Measurements from ENCODE around the gene TPSB2.
"Not testable (repeated sequence)": the region's sequence is repeated elsewhere in the genome, so short reads cannot be mapped to it uniquely, and the experiment has no call there.

Gene TPSB2

DNA sequence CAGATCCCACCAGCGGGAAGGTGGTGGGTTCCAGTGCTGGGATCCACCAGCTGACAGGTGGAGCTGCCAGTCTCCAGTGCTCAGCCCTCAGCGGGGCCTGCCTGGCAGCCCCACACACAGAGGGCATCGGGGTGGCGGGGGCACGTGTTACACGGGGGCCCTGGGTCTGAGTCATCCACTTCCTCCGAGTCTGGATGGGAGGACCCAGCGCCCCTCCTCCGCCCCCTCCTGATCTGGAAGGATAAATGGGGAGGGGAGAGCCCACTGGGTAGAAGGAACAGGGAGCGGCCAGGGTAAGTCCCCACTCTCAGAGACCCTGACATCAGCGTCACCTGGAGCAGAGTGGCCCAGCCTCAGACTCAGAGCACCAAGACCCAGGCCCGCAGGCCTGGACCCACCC is 10.5 kb upstream of the TPSB2 start, which contains the start of gene TPSAB1:
Gene TPSAB1, plus strand, starts transcription at position 270 of the 400 bp plus-strand sequence. CDS start 234 bp downstream, outside the sequence.
- DNase-seq, result not testable (repeated sequence)

DNA sequence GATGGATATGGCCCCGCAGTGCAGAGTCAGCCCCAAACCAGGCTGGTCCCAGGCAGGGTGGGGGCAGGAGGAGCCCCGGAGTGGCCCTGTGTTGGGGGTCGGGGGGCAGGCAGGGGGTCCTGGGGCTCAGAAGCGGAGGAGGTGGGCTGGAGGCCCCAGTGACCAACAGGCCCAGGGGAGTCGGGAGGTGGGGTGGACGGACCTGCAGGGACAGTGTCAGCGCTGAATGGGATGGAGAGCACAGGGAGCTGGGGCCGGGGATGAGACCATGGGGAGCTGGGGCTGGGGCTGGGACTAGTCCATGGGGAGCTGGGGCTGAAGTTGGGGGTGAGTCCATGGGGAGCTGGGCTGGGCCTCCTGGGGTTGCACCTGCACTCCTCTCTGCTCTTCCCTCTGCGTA is 9.6 kb upstream of the TPSB2 start:
- not testable (repeated sequence) for DNase-seq

DNA sequence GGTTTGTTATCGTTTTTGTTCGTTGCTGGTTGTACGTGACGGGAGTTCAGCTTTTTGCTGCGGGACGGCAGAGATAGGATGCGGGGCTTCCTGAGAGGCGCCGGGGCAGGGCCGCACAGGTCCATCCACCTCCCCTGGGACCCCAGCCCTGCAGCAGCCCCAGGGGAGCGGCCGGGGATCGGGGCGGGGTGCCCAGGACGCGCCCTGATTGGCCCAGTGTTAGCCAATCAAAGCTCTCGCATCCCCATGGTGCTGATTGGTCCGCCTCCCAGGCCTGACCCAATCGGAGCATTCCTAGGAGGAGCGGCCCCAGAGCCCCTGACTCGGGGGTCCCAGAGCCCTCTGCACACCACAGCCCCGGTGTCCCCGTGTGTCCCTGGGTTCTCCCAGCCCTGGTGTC is 8.9 kb upstream of the TPSB2 start:
- DNase-seq, result not testable (repeated sequence)

DNA sequence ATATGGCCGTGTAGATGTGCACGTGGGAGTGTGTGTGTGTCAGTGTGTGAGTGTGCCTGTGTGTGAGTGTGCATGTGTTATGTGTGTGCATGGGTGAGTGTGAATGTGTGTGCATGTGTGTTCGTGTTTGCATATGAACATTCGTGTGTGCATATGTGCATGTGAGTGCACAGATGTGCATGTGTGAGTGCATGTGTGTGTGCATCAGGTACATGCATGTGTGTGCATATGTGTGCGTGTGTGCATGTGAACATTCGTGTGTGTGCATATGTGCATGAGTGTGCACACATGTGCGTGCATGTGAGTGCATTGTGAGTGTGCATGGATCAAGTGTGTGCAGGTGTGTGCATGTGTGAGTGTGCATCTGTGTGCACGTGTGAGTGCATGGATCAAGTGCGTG is 8.0 kb upstream of the TPSB2 start:
- DNase-seq, result no peak

DNA sequence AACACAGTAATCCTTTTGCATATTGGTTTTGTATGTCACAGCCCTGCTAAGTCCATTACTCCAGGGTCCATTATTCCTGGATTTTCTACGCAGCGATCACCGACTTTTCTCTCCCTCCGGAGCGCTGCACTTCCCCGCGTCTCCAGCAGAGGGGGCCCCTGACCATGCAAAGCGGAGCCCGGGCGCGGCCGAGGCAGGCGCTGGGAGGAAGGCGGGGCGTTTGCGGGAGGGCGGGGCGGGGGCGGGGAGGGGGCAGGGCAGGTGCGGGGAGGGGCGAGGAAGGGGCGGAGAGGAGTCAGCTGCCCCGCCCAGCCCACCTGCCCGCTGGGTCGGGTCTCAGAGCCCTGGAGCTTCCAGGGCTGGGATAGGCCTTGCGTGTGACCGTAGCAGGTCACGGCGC is 6.7 kb upstream of the TPSB2 start:
- not testable (repeated sequence) for DNase-seq

DNA sequence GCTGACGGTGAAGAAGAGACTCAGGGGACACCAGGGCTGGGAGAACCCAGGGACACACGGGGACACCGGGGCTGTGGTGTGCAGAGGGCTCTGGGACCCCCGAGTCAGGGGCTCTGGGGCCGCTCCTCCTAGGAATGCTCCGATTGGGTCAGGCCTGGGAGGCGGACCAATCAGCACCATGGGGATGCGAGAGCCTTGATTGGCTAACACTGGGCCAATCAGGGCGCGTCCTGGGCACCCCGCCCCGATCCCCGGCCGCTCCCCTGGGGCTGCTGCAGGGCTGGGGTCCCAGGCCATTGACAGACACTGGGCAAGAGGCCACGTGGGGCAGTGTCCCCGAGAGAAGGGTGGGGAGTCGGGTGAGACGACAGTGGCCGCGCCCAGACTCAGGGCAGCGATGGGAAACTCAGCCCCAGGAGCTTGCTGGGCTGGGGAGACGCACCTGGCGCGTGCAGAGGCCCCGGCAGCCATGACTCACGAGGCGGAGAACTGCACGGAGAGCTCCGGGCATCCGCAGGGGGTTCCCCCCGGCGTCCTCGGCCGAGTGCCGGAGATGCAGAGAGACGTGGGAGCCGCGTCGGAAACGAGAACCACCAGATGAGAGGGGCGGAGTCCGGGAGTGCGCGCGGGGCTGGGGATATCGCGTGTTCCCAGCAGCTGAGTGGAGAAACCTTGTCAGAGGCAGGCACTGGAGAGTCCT is 2.2 kb upstream of the TPSB2 start:
- not testable (repeated sequence) for DNase-seq

DNA sequence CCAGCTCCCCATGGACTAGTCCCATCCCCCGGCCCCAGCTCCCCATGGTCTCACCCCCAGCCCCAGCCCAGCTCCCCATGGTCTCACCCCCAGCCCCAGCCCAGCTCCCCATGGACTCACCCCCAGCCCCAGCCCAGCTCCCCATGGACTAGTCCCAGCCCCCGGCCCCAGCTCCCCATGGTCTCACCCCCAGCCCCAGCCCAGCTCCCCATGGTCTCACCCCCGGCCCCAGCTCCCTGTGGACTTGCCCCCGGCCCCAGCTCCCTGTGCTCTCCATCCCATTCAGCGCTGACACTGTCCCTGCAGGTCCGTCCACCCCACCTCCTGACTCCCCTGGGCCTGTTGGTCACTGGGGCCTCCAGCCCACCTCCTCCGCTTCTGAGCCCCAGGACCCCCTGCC is 1.3 kb upstream of the TPSB2 start:
- not testable (repeated sequence) for DNase-seq

DNA sequence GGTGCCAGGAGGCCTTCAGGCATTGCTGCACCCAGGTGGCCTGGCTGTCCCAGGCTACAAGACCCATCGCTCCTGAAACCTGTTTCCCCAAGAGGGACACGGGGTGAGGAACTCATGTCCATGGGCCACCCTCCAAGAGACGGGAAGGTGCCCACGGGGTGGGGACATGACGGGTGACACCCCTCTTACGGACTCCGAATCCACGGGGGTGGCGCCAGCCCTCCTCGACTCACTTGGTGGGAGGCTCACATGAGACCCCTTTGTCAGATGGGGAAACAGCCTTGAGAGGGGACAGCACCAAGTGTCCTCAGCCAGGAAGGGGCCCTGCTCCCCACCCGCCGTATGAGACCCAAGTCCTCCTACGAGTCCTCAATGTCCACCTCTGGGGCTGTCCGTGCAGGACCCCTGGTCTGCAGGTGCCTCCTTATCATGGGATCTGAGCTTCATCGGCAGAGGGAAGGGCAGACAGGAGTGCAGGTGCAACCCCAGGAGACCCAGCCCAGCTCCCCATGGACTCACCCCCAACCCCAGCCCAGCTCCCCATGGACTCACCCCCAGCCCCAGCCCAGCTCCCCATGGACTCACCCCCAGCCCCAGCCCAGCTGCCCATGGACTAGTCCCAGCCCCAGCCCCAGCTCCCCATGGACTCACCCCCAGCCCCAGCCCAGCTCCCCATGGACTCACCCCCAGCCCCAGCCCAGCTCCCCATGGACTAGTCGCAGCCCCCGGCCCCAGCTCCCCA is 658 bp upstream of the TPSB2 start:
- not testable (repeated sequence) for DNase-seq

DNA sequence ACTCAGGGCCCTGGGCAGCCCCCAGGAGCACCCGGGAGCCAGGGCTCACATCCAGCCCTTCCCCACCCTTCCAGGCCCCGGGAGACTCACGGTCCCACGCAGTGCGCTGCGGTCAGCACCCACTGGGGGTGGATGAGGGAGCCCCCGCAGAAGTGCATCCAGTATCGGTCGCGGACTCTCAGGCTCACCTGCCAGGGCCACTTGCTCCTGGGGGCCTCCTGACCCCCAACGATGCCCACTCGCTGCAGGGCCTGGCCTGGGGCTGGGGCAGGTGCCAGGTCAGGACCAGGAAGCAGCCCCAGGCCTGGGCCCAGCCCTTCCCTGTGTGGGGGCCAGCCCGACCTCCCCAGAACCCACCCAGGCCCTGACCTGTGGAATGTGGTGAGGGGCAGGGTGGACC is 508 bp downstream of the TPSB2 start:
- not testable (repeated sequence) for DNase-seq

DNA sequence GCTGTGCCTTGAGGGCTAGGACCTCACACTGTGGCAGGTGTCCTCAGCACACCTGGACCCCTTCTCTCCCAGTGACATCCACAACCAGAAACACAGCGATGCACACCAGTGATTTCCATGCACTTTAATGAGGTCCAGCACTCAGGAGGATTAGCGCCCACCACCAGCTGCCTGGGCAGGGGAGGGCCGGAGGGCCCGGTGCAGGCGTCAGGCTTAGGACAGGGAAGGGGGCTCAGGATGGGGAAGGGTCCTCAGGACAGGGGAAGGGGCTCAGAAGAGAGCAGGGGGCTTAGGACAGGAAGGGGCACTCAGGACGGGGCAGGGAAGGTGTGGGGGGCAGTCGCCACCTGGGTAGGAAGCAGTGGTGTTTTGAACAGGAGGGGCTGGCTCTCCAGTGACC is 1.8 kb downstream of the TPSB2 start:
- DNase-seq, result not testable (repeated sequence)

DNA sequence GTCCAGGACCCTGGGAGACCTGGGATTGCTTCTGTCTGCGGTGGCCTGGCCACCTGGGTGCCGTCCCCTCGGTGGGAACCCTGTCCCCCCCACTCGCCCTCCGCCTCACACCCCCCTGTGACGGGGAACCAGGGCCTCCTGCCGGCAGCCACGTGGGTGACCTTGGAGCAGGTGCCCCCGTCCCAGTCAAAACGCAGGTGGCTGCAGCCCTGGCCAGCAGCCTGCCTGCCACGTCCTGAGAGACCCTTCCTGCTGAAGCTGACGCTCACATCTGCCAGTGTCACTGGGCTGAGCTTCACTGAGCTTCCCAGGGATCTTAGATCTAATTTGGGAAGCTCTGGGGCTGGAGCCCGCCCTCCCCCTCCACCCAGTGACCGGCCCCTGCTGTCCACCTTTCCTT is 3.3 kb downstream of the TPSB2 start:
- not testable (repeated sequence) for DNase-seq

DNA sequence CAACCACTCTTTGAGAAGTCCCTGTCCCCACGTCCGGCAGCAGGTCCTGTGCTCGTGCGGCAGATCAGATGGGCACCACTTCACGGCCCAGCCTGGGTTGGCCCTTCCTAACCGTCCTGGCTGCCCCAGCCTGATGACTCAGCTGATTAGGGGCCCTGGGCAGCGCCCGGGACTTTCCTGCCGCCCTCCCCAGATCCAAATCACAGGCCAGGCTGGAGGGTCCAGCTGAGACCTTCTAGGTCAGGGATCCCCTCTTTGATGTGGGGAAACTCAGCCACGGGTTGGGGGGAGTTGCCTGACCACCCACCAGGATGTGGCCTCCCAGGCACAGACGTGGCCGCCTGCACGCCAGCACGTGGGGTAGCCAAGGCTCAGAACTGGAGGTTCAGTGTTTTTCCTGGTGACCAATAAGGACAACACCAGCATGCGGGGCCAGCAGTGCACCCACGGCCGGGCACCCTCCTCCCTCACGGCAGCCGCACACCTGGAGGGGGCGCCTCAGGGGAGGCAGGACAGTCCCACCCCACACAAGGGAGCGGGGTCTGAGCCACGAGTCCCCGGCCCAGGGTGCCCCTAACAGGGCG is 4.2 kb downstream of the TPSB2 start:
- not testable (repeated sequence) for DNase-seq

DNA sequence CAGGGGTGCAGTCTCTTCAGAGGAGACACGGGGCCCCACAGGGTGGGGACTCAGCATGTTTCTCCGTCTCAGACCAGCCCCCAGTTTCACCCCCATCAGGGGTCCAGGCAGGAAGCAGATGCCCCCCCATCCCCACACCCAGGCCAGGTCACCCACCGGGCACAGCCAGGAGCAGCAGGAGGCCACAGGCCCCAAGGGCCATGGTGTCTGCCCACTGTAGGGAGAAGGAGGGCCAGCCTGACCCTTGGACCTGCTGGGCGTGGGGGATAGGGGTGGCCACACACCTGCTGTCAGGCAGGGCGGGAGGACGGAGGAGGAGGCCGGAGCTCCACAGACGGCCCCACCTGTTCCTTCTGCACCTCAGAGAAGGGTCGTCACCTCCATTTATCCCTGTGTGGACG is 4.9 kb downstream of the TPSB2 start, which contains the start of gene TPSG1:
Gene TPSG1, minus strand, starts transcription at position 218 of the 401 bp plus-strand sequence. Its CDS starts 16 bp downstream, at position 202.
- no peak for DNase-seq

DNA sequence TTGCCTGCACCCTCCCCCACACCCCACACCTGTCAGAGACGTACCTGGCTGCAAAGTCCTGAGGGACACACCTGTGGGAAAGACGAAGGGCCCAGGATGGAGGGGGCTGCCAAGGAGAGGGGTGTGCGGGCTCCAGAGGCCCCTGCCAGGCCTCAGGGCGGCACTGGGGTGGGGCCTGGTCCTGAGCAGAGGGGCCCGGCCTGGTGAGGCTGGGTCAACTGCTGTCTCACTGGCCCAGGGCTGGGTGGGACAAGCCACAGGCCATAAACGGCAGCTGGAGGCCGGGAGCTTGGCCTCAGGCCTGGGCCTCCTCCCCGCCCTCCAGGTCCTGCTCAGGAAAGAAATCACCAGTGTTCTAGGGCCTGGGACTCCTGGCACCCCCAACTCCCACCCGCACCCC is 5.4 kb downstream of the TPSB2 start:
- no peak for DNase-seq

DNA sequence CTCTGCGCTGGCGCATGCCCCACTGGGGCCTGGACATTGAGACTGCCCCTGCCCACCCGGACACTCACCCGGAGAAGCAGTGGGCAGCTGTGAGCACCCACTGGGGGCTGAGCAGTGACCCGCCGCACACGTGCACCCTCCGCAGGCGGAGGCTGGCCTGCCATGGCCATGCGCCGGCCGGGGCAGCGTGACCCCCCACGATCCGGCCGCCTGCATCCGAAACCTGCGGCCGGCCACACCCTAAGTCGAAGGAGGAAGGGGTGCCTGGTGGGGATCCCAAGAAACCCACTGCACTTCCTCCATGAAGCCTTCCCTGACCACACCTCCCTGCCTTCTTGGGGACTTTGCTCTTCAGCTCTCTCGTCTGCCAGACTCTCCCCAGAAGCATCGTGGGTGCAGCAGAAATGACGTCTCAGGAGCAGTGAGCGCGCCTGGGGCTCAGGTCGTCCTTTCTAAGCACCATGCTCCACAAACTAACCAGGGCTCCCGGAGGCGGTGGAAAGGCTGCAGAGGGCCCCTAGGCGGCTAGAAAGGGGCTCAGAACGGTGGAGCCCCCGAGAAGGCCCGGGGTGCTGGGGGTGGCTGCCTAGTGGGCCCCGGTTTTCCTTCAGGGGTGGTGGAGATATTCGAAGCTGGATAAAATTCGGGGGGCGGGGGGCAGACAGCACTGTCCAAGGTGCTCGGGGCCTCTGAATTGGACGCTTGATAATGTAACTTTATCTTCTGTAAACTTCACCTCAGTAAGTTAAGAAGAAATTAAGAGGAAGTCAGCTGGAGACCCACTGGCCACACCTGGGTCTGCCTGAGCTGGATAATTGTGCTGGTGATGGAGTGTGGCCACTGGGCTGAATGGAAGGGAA is 6.4 kb downstream of the TPSB2 start:
- no peak for DNase-seq

DNA sequence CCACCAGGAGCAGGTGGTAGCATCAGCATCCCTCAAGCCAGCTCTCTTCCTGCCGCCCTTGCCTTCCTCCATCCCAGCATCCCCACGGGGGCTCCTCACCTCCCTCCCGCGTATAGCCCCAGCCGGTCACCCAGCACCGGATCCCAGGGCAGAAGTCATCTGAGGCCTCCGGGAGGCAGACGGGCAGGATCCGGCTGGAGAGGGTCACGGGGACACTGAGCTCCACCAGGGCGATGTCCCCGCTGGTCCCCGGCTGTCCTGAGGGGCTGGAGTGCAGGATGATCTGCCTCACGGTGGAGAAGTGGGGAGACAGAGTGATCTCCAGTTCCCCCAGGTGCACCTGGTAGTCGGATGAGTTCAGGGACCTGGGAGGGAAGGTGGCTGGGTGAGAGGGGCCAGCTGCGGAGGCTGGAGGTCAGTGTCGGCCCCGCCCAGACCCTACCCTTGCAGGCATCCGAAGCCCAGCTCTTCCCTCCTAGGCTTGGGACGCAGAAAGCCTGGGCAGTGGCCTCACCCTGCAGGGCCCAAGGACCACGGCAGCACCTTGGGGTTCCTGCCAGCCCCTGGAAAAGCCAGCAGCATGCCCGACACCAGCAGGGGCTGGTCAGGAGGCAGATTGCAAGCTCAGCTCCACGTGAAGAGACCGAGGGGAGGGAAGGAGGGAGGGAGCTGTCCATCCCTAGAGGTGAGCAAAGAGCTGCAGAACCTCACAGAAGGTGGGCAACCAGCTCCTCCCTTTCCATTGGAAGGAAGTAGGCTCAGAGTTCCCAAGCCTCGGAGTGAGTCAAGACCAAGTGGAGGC is 7.2 kb downstream of the TPSB2 start:
- DNase-seq, result no peak

DNA sequence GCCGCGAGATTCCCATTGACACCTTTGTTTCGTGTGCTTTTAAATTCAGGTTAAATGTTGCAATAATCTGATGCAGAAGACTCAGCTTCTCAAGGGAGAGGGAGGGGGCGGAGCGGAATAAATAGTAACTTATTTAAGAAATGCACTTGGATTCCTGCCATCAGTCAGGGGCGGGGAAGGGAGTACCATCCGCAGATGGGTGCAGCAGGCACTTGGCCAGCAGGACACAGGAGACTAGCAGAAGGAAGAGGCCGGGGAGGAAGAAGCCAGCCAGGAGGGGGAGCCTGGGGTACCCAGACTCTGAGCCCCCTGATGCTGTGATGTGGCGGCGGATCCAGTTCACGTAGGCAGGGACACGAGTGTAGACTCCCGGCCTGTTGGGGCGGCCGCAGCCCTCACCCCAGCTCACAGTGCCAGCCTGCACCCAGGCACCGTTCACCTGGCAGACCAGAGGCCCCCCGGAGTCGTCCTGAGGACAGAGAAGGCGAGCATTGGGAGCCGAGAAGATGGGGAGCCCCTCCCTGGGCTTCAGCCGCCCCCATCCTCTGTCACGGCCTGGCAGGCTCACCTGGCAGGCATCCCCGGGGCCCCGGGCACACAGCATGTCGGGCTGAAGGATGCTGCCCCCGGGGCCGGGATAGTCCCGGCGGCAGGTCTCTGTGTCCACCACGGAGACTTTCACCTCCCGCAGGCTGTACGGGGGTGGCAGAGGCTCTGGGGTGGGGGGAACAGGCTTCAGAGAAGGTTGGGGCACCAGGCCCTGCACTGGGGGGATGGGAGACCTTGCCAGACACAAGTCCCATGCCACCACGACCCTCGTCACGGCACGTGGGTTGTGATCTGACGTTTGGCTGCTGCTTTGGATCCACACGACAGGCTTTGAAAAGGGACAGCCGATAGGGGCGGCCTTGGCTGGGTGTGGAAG is 8.1 kb downstream of the TPSB2 start:
- DNase-seq, result no peak

DNA sequence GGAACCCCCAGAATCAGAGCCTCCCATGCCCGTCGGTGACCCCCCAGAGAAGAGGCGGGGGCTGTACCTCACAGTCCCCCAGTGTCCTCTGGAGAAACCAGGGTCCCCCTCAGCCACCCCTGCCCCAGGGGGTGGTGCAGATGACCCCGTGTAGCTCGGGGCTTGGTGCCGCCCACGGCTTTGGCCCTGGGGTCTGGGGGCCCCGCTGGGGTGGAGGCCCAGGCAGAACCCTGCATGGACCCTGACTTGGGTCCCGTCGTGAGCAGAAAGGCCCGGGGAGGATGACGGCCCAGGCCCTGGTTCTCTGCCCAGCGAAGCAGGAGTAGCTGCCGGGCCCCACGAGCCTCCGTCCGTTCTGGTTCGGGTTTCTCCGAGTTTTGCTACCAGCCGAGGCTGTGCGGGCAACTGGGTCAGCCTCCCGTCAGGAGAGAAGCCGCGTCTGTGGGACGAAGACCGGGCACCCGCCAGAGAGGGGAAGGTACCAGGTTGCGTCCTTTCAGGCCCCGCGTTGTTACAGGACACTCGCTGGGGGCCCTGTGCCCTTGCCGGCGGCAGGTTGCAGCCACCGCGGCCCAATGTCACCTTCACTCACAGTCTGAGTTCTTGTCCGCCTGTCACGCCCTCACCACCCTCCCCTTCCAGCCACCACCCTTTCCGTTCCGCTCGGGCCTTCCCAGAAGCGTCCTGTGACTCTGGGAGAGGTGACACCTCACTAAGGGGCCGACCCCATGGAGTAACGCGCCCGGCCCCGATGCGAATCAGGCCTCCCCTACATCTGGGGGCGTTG is 8.9 kb downstream of the TPSB2 start:
- DNase-seq, result no peak

DNA sequence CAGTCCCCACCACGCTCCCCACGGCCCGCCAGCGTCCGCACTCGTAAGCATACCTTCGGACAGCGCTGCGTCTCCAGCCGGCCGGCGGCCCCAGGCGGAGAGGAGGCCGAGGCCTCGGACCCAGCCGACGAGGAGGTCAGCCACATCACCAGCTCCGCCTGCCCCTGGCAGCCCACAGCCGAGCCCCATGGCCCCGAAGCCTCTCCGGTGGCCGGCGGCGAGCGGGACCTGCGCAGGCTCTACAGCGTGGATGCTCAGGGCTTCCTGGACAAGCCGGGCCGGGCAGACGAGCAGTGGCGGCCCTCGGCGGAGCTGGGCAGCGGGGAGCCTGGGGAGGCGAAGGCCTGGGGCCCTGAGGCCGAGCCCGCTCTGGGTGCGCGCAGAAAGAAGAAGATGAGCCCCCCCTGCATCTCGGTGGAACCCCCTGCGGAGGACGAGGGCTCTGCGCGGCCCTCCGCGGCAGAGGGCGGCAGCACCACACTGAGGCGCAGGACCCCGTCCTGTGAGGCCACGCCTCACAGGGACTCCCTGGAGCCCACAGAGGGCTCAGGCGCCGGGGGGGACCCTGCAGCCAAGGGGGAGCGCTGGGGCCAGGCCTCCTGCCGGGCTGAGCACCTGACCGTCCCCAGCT is 9.8 kb downstream of the TPSB2 start:
- no peak for DNase-seq
